Stimulated activated effector memory CD8-positive, alpha-beta T cell treated with anti-CD3 and anti-CD28 coated beads, Interleukin-12 subunit alpha, Interleukin-12 subunit beta, amount 100 ng/mL, for 72 hours (primary cell): Measurements from ENCODE around the gene VDAC1.

Source experiments
- ATAC-seq: fragments of 150-1000 bp; cut with Tn5 transposase; 2 replicates; pipeline ENCODE4 v1.10.0; 2021
- DNase-seq, 2 donors: peaks; one replicate each; pipeline ENCODE4 v3.0.0; 2021 to 2022; ENCODE audit warnings: low spot score in 2 of 2
- H3K27ac Mint-ChIP-seq: one replicate; pipeline ENCODE4 v1.8.0; 2022; ENCODE audit warnings: mild to moderate bottlenecking, mixed read lengths
- H3K36me3 Mint-ChIP-seq: one replicate; pipeline ENCODE4 v1.8.0; 2022; ENCODE audit warnings: mild to moderate bottlenecking, mixed read lengths
- H3K4me1 Mint-ChIP-seq: one replicate; pipeline ENCODE4 v1.8.0; 2022; ENCODE audit warnings: mixed read lengths
- H3K4me3 Mint-ChIP-seq: one replicate; pipeline ENCODE4 v1.8.0; 2022; ENCODE audit warnings: mild to moderate bottlenecking, mixed read lengths
- H3K9me3 Mint-ChIP-seq: one replicate; pipeline ENCODE4 v1.8.0; 2022; ENCODE audit warnings: mixed read lengths

The VDAC1 gene

GRCh38 chr5:134004626-134005416 is at the start of gene VDAC1:
Gene VDAC1, minus strand, starts transcription at chr5:134004975. Its CDS starts 11,963 bp downstream, at chr5:133993012.
- Mint-ChIP-seq H3K4me1 (peaks cover 45% of the 10 kb centered on the region), H3K4me3 (peak within 1 kb of the TSS; percentile 85), H3K9me3 (no peaks in the 10 kb centered on the region), H3K27ac (peak within 1 kb of the TSS; percentile 95), H3K36me3 (peaks cover 52% of the 10 kb centered on the region)
- peak; percentile 78 to 85 for DNase-seq
- peak; percentile 87 for ATAC-seq

GRCh38 chr5:134053840-134054338 is 49.1 kb upstream of the VDAC1 start:
- Mint-ChIP-seq H3K4me1 (peaks cover 20% of the 10 kb centered on the region), H3K9me3 (no peaks in the 10 kb centered on the region), H3K27ac (no peak overlapping the region), H3K4me3 (no peak overlapping the region), H3K36me3 (no peaks in the 10 kb centered on the region)
- DNase-seq (no peak), ATAC-seq (no peak)

DNA sequence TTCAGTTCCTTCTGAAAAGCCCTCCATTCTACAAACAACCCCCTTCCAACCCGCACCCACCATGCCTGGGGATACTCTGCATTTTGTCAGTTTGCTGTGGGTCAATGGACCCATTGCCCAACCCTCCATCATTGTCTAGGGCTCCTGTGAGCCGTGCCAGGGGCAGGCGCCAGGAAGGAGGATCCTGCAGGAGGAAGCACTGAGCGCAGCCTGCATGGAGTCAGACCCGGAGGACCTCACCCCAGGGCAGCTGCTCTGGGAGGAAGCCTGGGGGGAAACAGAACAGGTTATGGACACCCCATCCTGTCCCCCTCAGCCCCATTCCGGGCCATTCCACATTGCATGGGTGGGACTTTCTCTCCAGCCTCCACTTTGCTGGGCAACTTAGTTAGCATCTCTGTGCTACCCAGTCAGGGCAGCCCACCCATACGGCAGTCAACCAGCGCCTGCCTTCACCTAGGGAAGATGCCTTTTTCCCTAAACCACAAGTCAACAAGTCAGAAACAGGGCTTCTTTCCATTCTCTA is 48.6 kb upstream of the VDAC1 start:
- Mint-ChIP-seq H3K9me3 (no peaks in the 10 kb centered on the region), H3K4me1 (peaks cover 20% of the 10 kb centered on the region), H3K36me3 (no peaks in the 10 kb centered on the region), H3K4me3 (no peak overlapping the region), H3K27ac (no peak overlapping the region)
- no peak for DNase-seq
- no peak for ATAC-seq

- H3K4me1 Mint-ChIP-seq, result peaks cover 20% of the 10 kb centered on the region
- no peak for DNase-seq
- no peaks in the 10 kb centered on the region for H3K36me3 Mint-ChIP-seq
- ATAC-seq, result peak; percentile 21
- no peaks in the 10 kb centered on the region for H3K9me3 Mint-ChIP-seq
- no peak overlapping the region for H3K4me3 Mint-ChIP-seq
- no peak overlapping the region for H3K27ac Mint-ChIP-seq
These were observed 46.5 kb upstream of the VDAC1 start for GRCh38 chr5:134051305-134051704.

GRCh38 chr5:134048864-134049263 is 44.1 kb upstream of the VDAC1 start:
- Mint-ChIP-seq H3K4me1 (peaks cover 13% of the 10 kb centered on the region), H3K36me3 (no peaks in the 10 kb centered on the region), H3K9me3 (no peaks in the 10 kb centered on the region), H3K27ac (no peak overlapping the region), H3K4me3 (no peak overlapping the region)
- DNase-seq, result no peak
- ATAC-seq, result no peak

DNA sequence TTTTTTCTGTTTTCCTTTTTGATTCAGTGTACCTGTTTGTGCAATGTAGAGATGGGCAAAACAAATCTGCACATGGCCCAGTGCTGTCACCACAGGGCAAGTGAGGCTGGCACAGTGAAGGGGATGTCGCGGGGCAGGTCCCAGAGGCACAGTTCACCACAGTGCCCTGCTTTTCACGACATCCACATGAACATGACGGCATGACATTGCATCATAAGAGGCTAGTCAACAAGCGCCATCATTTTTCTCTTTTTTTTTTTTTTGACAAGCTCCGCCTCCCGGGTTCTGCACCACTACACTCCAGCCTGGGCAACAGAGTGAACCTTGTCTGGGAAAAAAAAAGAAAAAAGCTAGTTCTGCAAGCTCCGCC is 42.9 kb upstream of the VDAC1 start:
- no peaks in the 10 kb centered on the region for H3K36me3 Mint-ChIP-seq
- DNase-seq, result no peak

GRCh38 chr5:134046801-134047686 is 42.3 kb upstream of the VDAC1 start:
- ATAC-seq (no peak), DNase-seq (no peak)
- H3K4me3 Mint-ChIP-seq, result no peak overlapping the region

More for the DNA sequence above, 42.9 kb upstream of the VDAC1 start:
- Mint-ChIP-seq H3K27ac (no peak overlapping the region), H3K4me1 (peaks cover 8% of the 10 kb centered on the region), H3K4me3 (no peak overlapping the region), H3K9me3 (no peaks in the 10 kb centered on the region)
- no peak for ATAC-seq

GRCh38 chr5:134046330-134046729 is 41.6 kb upstream of the VDAC1 start:
- ATAC-seq, result no peak
- no peak for DNase-seq
- peaks cover 8% of the 10 kb centered on the region for H3K4me1 Mint-ChIP-seq
- no peaks in the 10 kb centered on the region for H3K9me3 Mint-ChIP-seq
- no peak overlapping the region for H3K4me3 Mint-ChIP-seq
- H3K27ac Mint-ChIP-seq, result no peak overlapping the region
- H3K36me3 Mint-ChIP-seq, result no peaks in the 10 kb centered on the region

More at GRCh38 chr5:134046801-134047686, 42.3 kb upstream of the VDAC1 start:
- Mint-ChIP-seq H3K9me3 (no peaks in the 10 kb centered on the region), H3K36me3 (no peaks in the 10 kb centered on the region), H3K4me1 (peaks cover 8% of the 10 kb centered on the region), H3K27ac (no peak overlapping the region)

GRCh38 chr5:134043793-134044792 is 39.3 kb upstream of the VDAC1 start:
- H3K9me3 Mint-ChIP-seq, result no peaks in the 10 kb centered on the region
- DNase-seq (no peak), ATAC-seq (no peak)
- peaks cover 8% of the 10 kb centered on the region for H3K4me1 Mint-ChIP-seq
- H3K27ac Mint-ChIP-seq, result no peak overlapping the region
- H3K4me3 Mint-ChIP-seq, result no peak overlapping the region
- no peaks in the 10 kb centered on the region for H3K36me3 Mint-ChIP-seq

DNA sequence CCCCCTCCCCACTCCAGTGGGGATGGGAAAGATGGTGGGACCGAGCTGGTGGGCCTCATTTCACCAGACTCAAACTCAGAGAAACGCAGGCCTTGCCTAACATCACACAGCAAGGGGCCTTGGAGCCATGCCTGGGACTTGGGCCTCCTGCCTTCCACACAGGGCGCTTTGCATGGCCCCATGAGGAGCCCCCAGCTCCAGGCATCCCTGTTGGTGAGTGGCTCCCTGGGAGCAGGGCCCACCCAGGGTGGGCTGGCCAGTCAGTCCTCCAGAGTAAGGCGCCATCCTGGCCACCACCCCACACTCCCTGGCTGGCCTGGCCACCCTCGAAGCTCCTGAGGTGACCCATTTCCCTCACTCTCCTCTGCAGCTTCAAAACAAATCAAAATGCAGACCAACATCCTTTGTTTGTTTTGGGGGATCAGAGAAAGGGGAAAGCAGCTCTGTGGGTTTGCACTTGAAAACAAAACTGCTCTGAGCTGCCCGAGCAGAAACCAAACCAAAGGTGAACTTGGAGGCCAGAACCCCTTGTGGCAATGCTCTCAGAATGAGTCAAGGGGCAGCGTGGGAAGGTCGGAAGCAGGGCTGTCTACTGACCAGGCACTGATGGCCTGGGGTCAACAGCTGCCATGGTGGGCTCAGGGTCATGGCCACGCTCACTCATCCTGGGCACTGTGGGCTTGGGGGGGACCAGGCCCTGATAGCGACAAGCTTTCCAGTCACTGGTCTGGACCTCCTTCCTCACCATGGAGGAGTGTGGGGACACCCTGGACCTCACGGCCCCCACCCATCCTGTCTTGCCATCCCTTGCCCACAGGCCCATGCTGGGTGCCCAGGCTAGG is 37.0 kb upstream of the VDAC1 start:
- H3K4me1 Mint-ChIP-seq, result peaks cover 8% of the 10 kb centered on the region
- ATAC-seq (peak; percentile 25), DNase-seq (no peak)
- no peak overlapping the region for H3K4me3 Mint-ChIP-seq
- no peak overlapping the region for H3K27ac Mint-ChIP-seq
- no peaks in the 10 kb centered on the region for H3K9me3 Mint-ChIP-seq
- H3K36me3 Mint-ChIP-seq, result no peaks in the 10 kb centered on the region

DNA sequence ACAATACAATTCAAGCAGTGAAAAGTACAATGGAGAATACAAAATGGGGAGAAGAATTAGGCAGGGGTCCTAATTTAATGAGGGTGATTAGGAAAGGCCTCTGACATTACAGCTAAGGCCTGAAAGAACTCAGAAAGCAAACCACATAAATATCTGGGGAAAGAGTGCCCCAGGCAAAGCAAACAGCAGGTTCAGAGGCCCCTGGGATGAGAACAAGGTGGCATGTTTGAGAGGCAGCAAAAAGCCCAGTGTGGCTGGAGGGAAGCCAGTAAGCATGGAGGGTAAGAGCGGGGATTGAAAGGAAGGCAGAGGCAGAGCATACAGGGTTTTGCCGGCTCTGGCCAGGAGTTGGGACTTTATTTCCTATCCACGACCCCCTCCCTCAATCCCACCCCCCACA is 33.4 kb upstream of the VDAC1 start:
- no peak overlapping the region for H3K4me3 Mint-ChIP-seq
- DNase-seq (no peak), ATAC-seq (no peak)
- no peak overlapping the region for H3K27ac Mint-ChIP-seq
- no peaks in the 10 kb centered on the region for H3K4me1 Mint-ChIP-seq
- no peaks in the 10 kb centered on the region for H3K36me3 Mint-ChIP-seq
- no peaks in the 10 kb centered on the region for H3K9me3 Mint-ChIP-seq

DNA sequence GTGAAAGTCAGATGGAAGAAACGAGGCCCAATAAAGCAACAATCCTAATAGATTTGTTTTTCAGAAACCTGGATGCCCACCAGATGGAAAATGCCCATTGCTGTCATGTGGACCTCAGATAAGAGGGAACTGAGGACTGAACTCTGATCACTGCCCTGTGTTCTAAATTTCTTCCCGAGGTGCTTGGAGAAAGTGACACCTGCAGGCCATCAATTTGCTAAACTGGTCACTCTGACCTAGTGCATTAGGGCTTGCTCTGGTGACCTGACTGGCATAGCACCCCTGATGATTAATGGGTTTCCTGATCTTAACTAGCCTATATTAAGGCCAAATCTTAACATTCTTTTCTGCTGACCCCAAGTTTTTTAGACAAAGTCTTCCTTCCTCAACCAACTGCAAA is 32.4 kb upstream of the VDAC1 start:
- Mint-ChIP-seq H3K27ac (no peak overlapping the region), H3K4me3 (no peak overlapping the region), H3K9me3 (no peaks in the 10 kb centered on the region), H3K36me3 (no peaks in the 10 kb centered on the region), H3K4me1 (no peaks in the 10 kb centered on the region)
- no peak for DNase-seq
- no peak for ATAC-seq

DNA sequence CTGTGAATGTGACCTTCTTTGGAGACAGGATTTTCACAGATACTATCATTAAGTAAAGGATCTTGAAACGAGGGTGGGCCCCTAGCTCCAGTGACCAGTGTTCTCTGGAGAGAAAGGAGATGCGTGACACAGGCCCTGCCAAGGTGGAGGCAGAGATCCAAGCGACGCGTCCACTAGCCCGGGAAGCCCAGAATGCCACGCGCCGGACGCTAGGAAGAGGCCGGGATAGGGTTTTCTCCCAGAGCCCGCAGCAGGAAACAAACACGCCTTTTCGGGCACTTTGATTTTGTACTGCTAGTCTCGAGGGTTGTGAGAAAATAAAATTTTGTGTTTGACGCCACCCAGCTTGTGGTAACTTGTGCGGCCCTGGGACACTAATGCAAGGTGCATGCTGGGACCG is 29.6 kb upstream of the VDAC1 start:
- no peak for DNase-seq
- no peaks in the 10 kb centered on the region for H3K4me1 Mint-ChIP-seq
- no peak overlapping the region for H3K27ac Mint-ChIP-seq
- ATAC-seq, result no peak
- H3K4me3 Mint-ChIP-seq, result no peak overlapping the region
- H3K36me3 Mint-ChIP-seq, result no peaks in the 10 kb centered on the region
- H3K9me3 Mint-ChIP-seq, result no peaks in the 10 kb centered on the region
